GM19099 (cell line): ENCODE measurements around the gene ATF3.

ENCODE experiments used
- POLR2A ChIP-seq: IDR thresholded peaks from 3 replicates; pipeline ENCODE4 v1.6.1; 2011; ENCODE audit warnings: low read depth; ENCODE audit not compliant: insufficient read length; ENCODE audit errors: extremely low read depth

The ATF3 gene

DNA sequence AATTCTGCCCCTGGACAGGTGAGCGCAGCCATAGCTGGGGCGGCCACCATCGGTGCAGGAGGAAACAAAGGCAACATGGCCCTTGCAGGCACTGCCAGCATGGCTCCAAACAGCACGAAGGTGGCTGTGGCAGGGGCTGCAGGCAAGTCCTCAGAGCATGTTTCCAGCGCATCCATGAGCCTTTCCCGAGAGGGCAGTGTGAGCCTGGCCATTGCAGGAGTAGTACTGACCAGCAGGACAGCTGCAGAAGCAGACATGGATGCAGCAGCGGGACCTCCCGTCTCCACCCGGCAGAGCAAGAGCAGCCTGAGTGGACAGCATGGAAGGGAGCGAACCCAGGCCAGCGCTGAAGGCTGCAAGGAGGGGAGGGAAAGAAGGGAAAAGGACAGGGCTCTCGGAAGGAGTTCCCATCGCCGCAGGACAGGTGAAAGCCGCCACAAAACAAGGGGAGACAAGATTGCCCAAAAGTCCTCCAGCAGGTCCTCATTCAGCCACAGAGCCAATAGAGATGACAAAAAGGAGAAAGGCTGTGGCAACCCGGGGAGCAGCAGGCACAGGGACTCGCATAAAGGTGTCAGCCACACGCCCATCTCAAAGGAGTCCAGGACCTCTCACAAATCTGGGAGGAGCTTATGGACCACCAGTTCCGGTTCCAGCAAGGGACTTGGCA is 17.4 kb downstream of the ATF3 start:
- no peak for TF ChIP-seq POLR2A

DNA sequence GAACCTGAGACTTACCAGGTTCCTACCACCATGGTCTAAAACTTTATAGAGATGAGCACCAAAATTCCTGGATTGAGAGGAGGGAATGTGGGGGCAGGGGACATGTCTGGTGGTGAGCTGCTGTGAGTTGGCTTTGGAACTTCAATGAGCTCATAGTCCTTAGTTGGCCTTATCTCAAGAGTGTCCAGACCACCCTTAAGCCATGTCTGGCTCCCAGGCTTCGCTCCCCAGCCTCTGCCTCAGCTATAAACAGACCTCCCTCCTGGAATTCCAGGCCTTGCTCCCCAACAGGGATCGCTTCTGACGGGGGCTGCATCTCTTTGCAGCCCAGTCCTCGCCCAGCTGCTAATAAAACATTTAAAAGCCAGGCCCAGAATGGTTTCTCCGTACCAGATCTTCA is 19.5 kb downstream of the ATF3 start:
- TF ChIP-seq POLR2A: no peak

DNA sequence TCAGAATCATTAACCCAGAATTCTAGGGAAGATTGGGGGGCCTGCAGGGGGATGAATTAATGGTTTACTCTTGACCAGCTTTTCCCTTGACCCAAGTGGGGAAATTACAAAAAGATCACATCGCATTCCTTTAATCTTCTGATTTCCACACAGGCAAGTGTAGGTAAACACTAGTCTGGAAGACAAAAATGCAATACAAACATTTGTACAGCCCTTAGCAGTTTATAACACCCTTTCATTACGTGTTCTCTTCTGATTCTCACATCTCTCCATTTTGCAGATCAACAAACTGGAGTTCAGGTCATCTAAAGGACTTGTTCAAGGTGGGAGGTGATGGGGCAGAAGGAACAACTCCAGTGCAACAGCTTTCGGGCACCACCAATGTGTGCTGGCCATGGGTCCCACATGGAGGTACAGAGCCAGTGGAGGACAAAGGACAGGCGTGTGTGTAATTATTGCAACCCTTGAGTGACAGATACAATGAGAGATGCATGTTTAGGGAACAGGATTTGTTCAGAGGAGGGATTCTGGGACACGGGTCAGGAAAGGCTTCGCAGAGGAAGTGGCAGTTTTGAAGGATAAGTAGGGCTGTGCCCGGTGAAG is 20.4 kb downstream of the ATF3 start:
- TF ChIP-seq POLR2A: no peak

DNA sequence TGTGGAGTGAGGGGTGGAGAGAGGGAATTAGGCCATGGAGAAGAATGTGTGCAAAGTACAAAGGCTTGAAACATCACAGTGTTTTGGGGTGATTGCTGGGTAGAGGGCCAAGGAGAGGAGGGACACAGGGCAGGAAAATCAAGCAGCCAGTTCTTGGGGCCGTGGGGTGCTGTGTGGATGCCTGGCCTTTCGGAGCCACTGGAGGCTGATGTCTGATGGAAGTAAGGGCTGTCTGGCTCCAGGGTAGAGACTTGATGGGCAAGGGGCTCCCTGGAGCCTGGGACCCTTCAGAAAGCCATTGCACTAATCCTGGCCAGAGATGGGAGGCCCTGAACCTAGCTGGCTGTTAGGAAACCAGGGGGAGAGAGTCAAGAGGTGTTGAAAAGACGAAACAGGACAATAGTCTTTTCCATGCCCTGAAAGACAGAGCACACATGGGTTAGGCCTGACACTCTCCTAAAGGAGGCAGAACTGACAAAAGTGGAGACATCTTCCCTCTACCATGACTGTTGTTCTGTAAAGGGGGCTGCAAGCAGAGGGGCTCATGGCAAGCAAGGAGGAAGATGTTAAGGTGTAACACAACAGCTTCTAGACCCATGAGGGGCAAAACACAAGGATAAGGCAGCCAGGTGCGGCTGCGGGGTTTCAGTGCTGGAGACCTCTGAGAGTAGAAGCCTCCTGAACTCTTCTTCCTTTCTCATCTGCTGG is 21.0 kb downstream of the ATF3 start:
- TF ChIP-seq POLR2A: no peak

DNA sequence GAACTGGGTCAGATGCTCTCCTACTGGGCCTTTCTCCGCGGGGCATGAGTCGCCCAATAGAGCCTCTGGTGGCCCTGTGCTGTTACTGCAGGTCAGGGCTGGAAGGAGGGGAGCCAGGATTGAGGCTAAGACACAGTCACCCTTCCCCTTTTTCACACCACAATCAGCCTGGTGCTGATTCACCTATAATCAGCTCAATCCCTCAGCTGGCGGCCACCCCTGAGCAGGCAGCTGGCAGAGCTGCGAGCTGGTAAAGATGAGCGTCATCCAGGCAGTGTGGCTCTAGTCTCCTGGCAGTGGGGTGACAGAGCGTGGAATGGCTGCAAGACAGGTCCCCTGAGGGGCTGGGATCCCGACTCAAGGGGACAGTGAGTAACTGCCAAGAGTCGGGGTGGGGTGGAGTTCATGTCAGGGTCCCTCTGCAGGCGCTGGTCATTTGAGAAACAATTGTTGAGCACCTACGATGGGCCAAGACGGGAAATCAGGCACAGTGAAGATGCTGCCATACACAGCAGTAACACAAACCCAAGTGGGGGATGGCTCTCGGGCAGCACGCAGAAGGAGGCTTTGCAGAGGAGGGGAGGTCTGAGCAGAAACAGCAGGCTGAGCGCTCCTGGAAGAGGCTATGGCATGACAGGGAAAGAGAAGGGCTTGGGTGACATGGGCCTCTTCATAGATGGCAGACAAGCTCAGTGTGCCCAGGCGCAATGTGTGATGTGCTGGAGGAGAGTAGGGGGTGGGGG is 21.8 kb downstream of the ATF3 start:
- TF ChIP-seq POLR2A: no peak

DNA sequence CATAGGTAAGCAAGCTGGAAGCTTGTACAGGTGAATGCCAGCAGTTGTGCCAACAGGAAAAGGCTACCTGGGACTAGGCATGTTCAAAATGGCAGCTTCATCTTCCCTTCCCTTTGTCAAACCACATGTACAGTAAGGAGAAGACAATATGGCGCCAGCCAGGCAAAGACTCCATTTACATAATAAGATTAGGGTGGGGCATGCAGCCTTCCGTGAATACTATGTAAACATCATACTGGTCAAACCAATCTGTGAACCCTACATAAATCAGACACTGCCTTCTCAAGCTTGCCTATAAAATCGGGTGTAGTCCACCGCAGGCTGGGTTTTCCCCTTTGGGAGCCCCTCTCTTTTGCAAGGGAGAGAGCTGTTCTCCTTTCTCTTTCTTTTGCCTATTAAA is 24.6 kb downstream of the ATF3 start:
- no peak for TF ChIP-seq POLR2A

DNA sequence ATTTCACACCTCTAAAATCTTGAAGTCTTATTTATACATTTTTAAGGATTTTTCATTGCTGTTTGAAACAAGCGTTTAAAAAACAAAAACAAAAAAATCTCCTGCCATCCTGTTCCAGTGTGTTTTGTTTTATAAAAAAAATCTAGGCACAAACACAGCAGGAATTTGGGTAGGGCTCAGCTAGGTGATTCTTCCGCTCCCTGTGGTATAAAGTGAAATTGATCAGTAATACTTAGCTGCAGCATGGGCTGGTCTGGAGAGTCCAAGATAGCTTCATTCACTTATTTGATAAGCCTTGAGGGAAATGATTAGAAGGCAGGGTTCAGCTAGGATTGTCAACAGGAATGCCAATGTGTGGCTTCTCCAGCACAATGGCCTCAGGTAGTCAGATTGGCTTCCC is 25.7 kb downstream of the ATF3 start:
- no peak for TF ChIP-seq POLR2A

DNA sequence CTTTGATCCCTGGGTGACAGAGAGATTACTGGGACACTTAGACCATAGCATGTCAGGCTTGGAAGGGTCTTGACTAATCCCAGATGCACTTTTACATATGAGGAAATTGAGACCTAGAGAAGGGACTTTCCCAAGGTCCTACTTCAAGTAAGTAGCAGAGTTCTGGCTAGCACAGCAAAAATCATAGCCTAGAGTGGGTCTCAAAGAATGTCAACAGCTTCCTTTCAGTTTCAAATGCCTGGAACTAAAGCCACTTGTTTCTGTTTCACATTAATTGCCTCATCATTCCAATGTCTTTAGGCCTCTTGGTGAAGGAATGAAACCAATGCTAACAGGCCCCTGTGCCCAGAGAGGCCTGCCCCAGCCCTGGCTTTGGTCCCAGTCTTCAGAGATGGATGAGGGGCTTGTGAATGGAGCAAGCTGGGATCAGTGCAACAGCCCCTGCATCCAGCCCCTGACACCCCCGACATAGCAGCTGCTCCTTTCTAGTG is 26.6 kb downstream of the ATF3 start:
- TF ChIP-seq POLR2A: no peak

DNA sequence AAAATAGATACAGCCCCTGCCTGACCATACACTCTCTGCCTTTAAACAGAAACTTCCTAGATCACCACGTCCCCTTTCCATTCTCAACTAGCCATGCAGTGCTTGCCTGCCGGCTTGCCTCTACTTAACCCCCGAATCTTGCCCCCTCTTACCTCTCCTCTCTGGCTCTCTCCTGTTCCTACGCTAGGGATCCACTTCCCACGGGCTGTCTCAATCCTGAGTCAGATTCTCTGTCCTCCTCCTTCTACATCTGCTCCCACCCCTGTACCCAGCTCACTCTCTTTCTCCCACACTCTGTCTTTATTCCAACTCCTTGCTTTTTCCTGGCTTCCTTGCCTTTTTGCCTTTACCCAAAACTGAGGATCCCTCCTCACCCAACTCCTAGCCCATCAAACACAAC is 29.3 kb downstream of the ATF3 start:
- no peak for TF ChIP-seq POLR2A

DNA sequence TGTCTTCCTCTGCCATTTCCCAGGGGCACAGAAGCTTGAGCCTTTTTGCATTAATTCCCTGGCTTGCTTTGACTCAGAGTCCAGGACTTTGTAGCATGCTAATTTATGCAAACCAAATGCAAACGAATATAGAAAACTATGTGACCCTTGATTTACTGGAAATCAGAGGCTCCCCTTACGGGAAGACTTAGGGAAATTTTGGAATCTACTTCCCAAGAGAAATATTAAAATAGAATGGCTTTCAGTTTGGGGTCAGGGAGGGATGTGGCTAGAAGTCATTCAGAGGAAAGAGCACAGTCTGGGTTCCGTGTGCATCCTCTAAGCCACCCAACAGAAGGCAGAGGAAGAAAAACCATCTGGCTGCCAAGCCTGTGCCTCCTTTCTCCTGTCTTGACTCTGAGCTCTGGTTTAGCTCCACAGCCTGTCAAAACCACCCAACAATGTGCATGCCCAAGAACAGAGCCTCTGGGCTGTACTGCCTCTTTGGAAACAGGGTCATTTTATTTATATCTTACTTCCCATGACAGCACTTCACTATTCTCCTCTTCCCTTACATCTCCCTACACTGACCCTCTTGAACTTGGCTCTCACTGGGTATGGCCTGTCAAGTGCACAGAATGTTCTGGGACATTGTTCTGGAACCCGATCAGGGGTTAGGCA is 30.1 kb downstream of the ATF3 start:
- no peak for TF ChIP-seq POLR2A

DNA sequence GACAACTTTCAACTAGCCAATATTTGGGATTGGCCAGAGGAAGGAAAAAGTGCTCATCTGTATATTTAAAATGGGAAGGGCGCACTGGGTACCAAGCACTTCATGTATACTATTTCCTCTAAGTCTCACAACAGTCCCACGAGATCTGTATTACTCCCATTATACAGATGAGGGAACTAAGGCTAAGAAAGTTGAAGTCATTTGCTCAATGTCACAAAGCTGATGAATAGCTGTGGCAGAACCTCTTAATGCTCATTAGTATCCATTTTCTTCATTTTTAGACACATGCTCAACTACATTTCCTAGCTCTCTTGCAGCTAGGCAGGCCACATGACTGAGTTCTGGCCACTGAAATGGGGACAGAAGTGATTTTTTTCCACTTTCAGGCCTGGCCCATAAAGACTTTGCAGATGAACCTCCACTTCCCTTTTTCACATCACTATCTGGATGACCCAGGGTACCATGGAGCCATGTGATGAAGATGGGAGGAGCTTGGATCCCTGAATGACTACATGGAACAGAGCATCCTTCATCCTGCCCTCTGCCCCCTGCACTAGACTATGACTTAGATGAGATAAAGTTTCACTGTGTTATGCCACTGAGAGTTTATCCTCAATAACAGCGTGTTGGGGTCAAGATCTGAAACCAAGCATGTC is 31.8 kb downstream of the ATF3 start:
- TF ChIP-seq POLR2A: no peak

DNA sequence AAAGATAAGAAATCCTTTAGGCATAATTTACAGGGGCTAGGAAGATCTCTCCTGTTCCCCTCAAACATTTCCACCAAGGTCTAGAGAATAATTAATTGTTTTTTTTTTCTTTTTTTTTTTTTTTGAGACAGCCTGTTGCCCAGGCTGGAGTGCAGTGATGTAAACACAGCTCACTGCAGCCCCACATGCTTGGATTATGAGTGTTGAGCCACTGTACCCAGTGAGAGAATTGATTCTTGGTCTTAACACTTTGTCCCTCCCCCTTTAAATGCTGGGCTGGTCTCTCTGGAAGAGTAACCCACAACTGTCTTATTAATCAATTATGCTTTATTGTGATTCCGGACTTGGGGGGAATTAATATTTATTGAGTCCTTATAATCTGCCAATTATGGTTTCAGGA is 33.4 kb downstream of the ATF3 start:
- TF ChIP-seq POLR2A: no peak

DNA sequence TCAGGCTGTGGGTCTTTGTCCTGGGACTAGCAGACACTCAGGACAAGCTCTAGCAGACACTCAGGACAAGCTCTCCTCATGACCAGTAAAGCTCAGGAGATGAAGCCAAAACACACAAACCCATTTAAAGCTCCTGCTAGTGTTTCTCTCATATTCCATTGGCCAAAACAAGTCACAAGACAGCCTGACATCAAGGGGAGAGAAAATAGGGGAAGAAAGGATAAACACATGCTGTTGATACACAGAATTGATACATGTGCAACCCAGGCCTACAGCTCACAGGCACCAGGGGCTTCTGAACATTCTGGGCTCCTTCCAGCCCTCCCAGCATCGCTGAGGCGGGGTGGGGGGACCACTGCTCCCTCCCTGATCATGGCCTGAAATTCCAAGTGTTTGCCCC is 35.3 kb downstream of the ATF3 start:
- TF ChIP-seq POLR2A: no peak

DNA sequence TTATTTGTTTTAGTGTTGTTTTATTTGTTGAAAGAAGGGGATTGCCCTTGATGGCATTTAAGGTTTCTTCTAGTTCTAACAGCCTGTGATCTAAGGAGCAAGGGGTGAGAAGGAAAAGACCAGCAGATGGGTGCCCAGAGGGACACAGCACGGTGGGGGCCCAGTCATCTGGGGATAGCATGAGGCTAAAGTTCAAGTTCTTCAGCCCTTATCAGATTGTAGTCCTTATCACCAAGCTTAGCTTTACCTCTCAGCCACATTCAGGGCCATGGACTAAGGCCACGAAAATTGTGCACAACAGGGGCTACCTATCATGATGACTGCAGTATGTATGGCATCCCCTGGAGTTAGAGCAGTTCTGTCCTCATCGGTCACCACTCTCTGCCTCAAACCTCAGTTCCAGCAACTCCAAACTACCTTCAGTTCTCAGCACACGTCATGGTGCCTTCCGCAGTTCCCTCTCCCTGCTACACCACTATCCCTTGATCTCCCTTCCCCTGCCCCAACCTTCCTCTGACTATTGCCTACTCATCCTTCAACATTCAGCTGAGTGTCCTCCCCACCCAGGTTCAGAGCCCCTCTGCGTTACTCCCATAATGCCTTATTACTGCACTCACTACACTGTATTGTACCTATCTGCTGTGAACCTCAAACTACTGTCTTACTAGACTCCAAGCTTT is 36.4 kb downstream of the ATF3 start:
- TF ChIP-seq POLR2A: no peak
